IPS-NIHi7 (cell line): ENCODE measurements around the gene ABL1.
A peak's percentile ranks its signal among the peaks of the same experiment; 100 is the strongest.
"Not testable (repeated sequence)": the region's sequence is repeated elsewhere in the genome, so short reads cannot be mapped to it uniquely, and the experiment has no call there.

Experiments used
- DNase-seq: peaks from one replicate; pipeline ENCODE4 v3.0.0; 2012; ENCODE audit warnings: mixed read lengths; ENCODE audit errors: extremely low spot score

Gene ABL1

DNA sequence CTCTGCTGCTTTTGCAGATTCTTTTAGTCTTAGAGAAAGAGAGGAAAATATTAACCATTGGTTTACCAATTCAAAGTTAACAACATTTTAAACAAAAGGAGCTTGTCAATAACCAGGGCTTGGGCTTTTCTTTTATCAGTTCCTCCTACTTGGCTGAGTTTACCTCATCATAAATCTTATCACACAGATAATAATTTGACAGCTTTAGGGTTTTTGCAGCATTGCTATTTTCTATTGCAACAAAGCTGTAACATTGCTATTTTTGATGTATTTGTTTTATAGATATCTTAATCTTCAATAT lies 9.8 kb upstream of the ABL1 start:
- DNase-seq: no peak

DNA sequence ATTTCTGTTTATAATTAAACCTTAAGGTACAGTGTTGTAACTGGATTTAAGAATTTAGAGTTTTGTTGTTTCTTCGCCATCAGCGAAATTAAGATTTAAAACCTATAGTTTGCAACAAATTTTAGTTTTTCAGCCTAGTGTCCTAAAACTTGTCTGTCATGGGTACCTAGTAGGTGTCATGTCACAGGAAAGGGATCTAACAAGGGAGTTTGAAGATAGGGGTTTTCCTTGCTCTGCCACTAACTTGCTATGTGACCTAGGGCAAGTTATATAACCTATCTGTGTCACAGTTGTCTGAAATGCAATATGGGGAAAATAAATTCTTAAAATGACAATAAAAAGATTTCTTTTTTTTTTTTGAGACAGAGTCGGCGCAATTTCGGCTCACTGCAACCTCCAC lies 9.2 kb upstream of the ABL1 start:
- DNase-seq: no peak

DNA sequence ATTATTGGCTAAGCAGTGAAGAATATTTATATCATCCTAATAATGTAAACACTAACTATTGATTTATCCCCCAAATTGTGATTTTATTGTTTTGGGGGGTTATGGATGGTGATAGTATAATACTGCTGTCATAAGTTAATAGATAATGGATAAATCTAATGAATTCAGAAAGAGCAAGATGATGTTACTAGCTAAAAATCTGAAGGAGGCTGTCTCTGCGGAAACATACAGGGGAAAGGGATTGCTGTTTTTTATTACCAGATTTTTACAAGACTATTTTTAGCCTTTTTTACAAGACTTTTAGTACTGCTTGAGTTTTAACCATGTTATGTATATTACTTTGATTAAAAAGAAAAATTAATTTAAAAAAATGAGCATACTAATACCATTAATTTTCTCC lies 5.3 kb upstream of the ABL1 start:
- DNase-seq: no peak

DNA sequence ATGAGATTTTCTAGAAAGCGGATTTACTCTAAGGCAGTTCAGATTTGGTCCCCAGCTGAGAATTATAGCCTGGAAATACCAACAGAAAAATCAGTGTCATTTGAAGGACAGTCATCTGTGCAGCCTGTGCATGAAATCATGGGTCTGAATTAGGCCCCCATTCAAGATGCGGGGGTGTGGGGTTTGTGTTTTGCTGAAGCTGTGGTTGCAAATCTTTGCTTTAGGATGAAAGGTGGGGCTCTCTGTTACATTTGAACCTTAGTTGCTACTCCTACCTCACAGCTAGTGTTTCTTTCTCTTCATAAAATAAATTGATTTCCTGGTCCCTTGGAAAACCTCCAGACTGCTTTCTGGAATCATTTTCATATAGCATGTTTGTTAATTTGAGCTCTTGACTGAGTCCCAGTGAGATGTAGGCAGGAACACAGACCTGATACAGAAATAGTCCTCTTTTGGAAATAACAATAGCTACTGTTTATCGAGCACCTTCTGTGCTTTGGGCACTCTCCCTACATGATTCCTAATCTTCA lies 4.8 kb upstream of the ABL1 start:
- no peak for DNase-seq

DNA sequence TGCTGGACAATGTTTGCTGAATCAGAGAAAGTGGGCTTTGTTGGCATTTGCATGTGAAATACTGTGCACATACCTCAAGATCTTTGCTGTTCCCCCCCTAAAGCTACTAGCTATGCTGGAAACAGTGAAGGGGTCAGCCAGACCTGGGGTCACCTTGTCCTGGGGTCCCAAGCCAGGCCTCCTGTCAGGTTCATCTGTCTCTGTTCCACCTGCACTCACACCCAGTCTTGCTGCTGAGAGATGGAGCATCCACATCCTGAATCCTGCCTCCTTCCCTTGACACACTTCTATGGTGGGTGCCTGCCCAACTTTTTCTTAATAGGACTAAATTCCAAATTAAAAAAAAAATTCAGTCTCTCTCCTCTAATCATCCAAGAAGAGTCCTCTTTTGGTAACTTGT lies 4.0 kb upstream of the ABL1 start:
- DNase-seq: no peak

DNA sequence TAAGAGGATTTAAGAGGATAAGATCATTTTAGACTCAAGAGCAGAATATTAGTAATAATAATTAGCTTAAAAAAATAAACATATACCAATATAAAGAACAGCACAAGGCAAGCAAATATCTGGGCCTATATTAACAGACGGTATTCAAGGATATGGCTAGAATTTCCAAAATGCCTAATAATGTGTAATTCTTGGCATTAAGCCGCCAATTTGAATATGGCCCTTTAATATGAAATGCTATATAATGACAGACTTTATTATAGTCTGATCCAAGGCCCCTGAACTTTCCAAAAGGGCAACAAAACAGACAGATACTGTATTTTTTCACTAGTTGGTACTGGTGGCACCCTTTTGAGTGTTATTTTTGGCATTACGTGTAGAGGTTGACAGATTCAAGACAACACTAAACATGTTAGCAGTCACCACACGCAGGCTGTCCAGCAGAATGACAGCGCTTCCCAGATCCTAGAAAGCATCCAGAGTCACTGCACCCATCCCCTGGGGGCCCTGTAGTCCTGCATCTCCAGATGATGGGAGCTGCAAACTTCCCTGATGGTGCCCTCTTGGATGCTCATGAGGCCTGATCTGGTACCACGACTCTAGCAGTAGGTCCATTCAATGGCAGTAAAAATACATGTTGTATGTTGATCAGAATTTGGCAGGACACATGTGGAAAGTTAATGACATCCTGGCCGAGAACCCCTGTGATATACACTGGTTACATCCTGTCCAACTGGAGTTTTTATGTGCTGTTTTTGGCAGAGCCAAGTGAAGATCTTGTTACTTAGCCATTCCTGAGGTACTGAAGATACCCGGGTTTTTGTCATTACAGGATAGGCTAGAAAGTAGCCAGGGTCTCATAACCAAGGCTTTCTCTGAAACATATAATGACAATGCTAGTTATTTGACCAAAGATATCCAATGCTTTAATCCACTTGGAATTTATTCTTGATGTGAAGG lies 1.7 kb upstream of the ABL1 start:
- no peak for DNase-seq

DNA sequence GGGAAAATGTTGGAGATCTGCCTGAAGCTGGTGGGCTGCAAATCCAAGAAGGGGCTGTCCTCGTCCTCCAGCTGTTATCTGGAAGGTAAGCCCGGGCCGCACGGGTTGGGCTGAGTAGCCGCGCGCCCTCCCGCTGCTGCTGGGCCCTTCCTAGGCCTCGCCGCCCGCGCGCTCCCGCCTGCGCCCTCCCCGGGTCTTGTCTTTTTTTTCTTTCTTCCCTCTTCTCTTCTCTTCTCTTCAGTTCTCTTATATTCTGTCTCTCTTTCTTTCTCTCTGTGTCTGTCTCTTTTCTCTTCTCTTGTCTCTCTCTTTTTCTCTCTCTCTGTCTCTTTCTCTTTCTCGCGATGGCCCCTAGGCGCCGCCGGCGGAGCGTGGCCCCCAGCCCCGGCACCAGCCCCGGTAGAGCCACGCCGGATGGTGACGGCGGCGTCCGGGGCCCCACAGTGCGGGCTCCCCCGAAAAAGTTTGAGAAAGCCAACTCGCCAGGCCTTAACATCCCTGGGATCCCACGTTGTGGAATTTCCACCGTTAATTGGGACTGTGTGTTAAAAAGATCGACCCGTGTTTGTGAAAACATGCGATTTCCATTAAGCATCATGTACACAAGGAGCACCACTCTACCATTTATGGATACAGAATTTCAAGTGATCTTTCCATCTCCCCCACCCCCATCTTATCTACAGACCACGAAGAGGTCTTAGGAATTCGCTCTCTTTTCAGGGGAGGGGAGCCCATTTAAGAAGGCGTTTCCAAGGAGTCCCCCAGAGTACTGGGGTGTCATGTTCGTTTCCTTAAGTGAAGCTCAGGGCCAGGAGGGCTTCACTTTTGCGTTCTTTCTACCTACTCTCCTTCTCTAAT lies 616 bp downstream of the ABL1 start:
- peak; percentile 73 for DNase-seq

DNA sequence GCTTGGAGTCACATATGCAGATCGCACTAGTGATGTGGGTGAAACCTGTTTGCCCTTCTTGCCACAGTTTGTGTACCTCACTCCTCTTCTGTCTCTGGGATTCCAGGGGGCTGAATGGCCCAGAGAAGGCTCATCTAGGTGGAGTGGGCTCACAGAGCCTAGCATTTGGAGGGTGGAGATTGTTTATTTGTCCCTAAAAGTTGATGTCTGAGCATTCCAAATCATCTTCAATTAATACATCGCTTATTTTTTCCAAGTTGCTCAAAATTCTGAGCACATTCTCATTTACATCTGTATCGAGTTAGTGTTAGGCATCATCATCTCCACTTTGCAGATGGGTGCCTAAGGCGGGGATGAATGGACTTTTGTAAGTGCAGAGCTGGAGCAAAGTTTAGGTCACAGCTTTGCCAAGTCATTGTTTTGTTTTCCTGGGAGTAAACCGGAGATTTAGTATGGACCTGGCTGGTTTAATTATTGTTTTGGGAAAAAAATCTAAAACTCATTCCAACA lies 2.0 kb downstream of the ABL1 start:
- DNase-seq: peak; percentile 21

DNA sequence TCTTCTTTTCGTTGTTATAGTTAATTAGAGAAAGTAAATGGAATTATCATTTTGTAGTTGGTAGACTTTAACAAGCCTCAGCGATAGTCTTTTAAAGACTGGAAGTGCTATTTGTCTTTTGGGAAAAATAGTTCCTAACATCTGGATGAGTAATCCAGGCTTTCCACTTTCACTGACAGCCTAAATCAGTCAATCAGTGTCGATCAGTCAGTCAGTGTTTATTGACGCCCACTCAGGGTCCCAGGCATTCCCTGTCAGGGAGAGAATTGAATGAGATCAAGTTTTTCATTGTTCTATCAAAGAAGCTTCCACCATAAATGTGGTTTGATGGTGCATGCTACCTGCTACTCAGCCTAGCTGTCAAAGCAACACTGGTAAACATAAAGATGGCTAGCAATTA lies 2.6 kb downstream of the ABL1 start:
- DNase-seq: no peak

DNA sequence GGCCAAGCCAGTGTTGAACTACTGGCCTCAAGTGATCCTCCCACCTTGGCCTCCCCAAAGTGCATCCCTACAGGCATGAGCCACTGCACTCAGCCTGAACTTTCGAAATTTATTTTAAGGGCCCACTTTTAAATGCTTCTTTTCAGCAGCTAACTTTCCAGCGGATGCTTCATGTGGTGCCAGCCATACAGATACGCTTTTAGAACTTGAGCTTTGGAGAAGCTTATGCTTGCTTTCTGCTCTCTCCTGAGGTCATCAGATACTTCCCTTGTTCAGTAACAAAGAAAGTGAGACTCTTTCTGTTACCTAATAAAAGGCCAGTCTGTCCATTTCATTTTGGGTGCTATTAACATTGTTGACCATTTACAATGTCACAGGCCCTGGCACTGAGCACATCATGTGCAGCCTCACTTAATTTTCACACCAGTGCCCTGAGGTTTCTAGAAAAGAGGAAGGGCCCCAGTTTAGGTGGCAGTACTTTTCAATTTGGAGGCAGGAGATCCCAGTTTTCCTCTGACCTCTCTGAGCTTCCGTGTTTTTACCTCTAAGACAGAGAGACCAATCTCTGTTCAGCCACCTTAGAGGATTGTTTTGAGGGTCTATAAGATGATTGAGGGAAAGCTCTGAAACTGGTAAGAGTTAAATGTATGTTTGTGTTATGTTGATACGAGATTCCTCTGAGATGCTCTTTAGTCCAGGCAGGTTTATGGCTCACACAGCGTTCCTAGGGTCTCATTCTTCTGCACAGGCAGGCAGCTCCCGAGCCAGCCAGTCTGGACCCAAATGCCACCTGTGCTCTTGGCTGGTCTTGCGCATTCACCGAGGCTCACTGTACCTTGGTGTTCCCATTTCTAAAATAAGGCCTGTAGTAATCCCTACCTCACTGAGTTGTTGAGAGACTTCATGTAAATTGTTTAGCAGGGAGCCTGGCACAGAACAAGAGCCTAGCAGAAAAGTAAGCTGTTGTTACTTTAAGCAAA lies 4.4 kb downstream of the ABL1 start:
- no peak for DNase-seq

DNA sequence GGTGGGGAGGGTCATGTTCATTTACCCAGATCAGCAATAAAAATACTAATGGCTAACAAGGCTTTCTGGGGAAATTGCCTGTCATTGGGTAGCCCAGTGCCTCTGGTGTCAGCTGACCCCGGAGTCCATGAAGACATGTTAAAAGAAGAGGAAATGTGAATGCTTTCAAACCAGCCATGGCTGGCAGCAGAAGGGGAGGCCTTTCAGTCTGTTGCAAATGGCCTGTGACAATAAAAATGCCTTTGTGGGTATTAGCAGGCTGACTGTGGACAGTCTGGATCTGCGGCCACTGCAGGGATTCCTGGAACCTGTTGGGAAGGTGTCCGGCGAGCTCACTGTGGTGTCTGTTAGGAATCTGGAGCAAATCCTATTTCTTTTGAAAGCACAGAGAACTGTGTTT lies 7.5 kb downstream of the ABL1 start:
- DNase-seq: no peak

DNA sequence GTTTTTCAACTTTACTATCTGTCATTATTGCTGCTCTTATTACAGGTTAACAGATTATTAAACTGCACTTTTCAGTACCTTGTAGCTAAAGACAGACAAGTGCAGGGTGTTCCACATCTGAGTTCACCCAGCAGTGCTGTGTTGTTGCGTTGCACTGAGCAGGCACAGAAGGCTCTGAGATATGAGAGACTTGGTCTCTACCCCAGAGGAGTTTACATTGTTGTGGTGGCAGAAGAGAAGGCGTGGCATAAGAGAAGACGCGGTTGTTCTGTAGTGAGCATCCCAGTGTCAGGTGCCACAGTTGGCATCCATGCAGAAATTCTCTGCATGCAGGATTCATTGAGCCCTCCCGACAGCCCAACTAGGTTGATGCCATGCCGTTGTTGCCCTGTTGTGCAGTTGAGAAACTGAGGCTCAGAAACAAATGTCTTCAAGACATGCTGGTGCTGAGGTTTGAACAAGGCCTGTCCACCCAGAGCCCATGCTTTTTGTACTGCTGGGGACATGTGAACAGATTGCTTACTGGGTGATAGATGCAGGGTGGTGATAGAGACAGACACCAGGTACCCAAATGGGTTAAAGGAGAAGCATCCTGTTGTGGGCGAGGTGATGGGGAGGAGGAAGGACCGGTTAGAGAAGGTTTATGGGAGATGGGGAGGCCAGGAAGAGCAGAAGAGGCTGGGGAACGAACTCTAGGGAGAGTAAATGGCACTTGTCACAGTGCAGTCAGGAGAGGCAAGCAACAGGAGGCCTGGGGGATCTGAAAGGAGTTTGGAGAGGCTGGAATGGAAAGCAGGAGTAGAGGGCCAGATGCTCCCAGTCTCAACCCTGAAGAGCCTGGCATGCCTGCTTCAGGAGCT lies 8.2 kb downstream of the ABL1 start:
- DNase-seq: no peak

DNA sequence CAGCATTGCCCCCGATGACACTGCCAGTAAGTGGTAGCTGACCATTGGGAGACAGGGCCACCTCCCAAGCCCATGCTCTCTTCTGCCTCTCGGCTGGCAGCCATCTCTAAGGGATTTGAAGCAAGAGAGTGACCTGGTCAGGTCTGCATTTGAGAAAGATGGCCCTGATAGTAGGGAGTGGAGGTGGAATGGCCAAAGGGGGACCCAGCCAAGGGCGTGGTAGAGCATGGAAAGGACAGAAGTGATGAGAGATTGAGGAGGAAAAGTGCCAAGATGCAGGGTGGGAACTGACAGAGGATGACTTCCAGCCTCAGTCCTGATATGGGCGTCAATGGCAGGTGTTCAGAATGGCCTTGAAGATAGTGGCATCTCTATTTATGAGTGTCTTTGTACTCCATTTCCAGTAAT lies 9.0 kb downstream of the ABL1 start:
- no peak for DNase-seq

DNA sequence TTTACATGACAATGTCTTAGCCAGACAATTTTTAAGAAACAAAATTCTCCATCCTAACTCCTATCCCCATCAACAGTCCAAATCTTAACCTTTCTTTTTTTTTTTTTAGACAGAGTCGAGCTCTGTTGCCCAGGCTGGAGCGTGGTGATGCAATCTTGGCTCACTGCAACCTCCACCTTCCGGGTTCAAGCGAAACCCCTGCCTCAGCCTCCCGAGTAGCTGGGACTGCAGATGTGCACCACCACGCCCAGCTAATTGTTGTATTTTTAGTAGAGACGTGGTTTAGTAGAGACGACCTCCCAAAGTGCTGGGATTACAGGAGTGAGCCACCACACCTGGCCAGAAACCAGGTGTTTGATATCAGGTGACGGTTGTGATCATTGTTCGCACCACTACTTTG lies 10.2 kb downstream of the ABL1 start:
- no peak for DNase-seq

DNA sequence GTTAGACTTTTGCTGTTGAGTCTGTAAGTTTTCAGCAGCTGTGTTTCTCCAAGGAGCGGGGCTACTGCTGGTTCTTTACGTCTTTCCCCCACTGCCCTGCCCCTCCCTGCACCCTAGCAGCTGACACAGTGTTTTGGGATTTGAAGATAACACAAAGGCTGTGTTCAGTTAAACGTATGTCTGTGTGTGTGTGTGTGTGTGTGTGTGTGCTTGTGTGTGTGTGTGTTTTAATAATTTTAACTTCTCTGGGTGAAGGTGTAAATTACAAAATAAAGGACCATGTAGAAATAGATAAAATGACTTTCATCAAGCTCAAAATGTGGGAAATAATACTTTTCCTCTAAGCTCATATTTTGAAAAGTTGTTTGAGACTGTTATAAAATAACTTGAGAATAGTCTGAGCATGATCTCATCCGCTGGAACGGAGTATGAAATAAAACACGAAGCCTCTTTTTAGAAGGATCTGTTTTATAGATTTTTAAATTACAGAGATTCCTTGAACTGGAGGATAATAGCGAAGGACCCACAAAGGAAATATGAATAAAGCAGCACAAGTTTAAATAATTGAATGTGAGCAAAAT lies 10.9 kb downstream of the ABL1 start:
- DNase-seq: no peak

DNA sequence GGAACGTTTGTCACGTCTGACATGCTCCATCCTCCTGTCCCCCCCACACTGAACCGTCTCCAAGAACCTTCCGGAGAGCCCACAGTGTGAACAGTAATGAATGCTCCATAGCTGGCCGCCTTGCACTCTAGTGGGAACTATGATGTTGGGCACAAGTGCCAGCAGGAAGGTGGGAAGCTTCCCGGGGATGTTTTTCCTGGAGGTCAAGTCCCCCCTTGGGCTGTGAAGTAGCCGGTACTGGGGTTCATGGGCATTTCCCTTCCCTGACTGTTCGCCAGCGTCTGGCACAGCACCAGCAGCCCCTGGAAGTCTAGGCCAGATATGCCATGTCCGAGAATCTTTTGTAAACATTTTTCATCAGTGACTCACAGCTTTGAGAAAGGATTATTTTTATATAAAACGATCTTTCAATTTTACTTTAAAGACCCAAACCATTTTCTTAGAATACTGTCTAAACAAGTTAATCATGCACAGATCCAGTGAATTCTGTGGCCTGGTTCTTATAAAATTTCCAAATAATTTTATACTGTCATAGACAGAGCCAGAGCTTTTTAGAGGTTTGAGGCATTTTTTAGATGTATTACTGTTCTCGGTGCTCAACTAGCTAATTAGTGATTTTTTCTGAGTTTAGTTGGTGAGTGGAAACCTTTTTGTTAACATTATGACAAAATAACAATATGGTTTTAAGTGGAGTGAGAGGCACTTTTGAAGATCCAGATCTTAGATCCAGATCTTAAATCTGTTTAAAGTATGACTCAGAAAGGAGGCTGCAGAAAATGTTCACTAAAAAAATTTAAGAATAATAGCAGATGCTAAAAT lies 11.6 kb downstream of the ABL1 start:
- no peak for DNase-seq

DNA sequence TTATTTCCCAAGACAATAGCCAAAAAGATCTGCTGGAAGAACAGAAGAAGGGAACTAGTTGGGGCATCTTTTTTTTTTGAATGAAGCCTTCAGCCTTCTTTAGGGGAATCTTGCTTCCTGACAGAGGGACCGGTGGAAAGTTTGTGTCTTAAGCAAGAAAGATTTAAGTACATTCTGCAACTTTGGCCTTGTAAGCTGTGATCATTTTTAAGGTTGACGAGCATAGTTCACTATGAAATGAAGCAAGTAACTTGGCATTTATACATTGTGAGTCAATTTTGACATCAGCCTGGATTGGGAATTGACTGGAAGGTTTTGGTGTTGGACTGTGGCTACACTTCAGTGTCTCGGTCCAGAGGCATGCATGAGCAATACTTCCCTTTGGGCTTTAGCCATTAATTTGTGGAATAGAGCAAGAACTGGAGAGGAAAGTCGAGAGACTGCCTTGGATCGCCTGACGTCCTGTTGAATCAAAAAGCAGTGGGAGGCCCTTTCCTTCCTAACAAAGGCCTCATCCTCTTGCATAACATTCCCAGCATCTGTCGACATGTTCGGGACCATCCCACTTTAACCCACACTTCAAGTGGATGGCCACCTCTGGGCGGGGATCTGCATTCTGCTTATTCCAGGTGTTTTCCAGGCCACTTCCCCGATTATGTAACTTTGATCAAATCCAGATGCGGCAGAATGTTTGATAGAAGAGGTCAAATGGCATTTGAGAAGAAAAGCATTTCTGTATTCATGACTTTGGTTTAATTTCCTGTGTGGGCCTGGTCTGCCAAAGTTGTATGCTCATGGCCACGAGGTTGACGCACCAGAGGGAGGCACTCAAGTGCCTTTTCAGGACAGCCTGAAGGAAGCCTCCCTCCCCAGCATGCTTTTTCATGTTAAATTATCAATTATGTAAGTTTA lies 12.5 kb downstream of the ABL1 start:
- peak; percentile 72 for DNase-seq

DNA sequence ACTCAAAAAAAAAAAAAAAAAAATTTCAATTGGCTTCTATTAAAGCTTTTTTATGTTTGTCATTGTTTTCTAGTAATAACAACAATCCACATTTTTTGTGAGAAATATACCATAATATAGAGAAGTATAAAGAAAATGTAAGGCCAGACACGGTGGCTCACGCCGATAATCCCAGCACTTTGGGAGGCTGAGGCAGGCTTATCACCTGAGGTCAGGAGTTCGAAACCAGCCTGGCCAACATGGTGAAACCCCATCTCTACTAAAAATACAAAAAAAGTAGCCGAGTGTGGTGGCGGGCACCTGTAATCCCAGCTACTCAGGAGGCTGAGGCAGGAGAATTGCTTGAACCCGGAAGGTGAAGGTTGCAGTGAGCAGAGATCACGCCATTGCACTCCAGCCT lies 13.5 kb downstream of the ABL1 start:
- DNase-seq: not testable (repeated sequence)
